Measurements from ENCODE around the gene SLC7A9. TPM values are rescaled to one million over a fixed set of nuclear protein-coding genes. Genes with fewer than 3 reads are reported as not detected.
"Not testable (repeated sequence)": the region's sequence is repeated elsewhere in the genome, so short reads cannot be mapped to it uniquely, and the experiment has no call there.

Gene SLC7A9
- total and polyA plus RNA-seq, 7 experiments from 2014 or later: 0.24 to 1.1 (median 0.56) TPM; not detected in 2

DNA sequence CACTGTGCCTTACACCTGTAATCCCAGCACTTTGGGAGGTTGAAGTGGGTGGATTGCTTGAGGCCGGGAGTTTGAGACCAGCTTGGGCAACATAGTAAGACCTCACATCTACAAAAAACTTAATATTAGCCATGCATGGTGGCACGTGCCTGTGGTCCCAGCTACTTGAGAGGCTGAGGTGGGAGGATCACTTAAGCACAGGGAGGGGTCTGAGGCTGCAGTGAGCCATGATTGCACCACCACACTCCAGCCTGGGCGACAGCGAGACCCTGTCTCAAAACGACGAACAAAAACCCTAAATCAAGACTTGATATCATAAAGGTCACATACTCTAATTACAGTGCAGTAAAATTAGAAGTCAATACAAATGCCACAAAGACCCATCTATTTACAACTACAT, 17.4 kb downstream of the SLC7A9 start:
- DNase-seq: no peak
- Histone ChIP-seq H3K4me1 (ENCODE audit: control insufficient read depth in 2 of 2, insufficient read depth in 2 of 2, low read length in 2 of 2) (no peaks in the 10 kb centered on the region), H3K4me3 (ENCODE audit: low read length) (no peak overlapping the region), H3K36me3 (ENCODE audit: control insufficient read depth in 2 of 3, insufficient read depth in 3 of 3, low read length in 3 of 3) (no peaks in the 10 kb centered on the region), H3K27me3 (ENCODE audit: control insufficient read depth in 2 of 2, insufficient read depth in 2 of 2, low read length in 2 of 2) (no peaks in the 10 kb centered on the region), H3K27ac (ENCODE audit: low read depth, low read length) (no peak overlapping the region), H3K9me3 (ENCODE audit: control insufficient read depth in 2 of 3, low read length in 3 of 3) (no peaks in the 10 kb centered on the region)
- no peak overlapping the region for H3K4me3 Mint-ChIP-seq
- H3K27me3 Mint-ChIP-seq: peaks cover 0 to 3% (median 0%) of the 10 kb centered on the region in 5 donors
- H3K4me1 Mint-ChIP-seq: peaks cover 0 to 1% (median 0%) of the 10 kb centered on the region in 7 donors
- POLR2A ChIA-PET: no interaction called here
- peaks cover 0 to 5% (median 1%) of the 10 kb centered on the region in 5 donors for H3K36me3 Mint-ChIP-seq
- H3K9me3 Mint-ChIP-seq: peaks cover 0 to 4% (median 1%) of the 10 kb centered on the region in 11 donors
- CTCF ChIA-PET: interaction anchor here (0.6 kb wide), 1 partner anchor 274 kb away, joined by 4 read pairs; no protein-coding TSS in a partner anchor
- no peak for ATAC-seq
- H3K27ac Mint-ChIP-seq: no peak overlapping the region
- intact Hi-C loops (cut with micrococcal nuclease): no loop called here

DNA sequence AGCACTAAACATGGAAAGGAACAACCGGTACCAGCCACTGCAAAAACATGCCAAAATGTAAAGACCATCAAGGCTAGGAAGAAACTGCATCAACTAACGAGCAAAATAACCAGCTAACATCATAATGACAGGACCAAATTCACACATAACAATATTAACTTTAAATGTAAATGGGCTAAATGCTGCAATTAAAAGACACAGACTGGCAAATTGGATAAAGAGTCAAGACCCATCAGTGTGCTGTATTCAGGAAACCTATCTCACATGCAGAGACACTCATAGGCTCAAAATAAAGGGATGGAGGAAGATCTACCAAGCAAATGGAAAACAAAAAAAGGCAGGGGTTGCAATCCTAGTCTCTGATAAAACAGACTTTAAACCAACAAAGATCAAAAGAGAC, 21.5 kb downstream of the SLC7A9 start:
- POLR2A ChIA-PET; H3K27ac ChIP-seq (ENCODE audit: low read depth, low read length); H3K4me1 ChIP-seq (ENCODE audit: control insufficient read depth in 2 of 2, insufficient read depth in 2 of 2, low read length in 2 of 2); ATAC-seq; CTCF ChIA-PET; H3K27me3 Mint-ChIP-seq; H3K36me3 Mint-ChIP-seq; intact Hi-C loops (cut with micrococcal nuclease); H3K36me3 ChIP-seq (ENCODE audit: control insufficient read depth in 2 of 3, insufficient read depth in 3 of 3, low read length in 3 of 3); H3K27ac Mint-ChIP-seq; H3K4me3 ChIP-seq (ENCODE audit: low read length); H3K27me3 ChIP-seq (ENCODE audit: control insufficient read depth in 2 of 2, insufficient read depth in 2 of 2, low read length in 2 of 2); H3K4me3 Mint-ChIP-seq; DNase-seq; H3K9me3 ChIP-seq (ENCODE audit: control insufficient read depth in 2 of 3, low read length in 3 of 3): not testable (repeated sequence)
- Mint-ChIP-seq H3K9me3 (peaks cover 0 to 13% (median 0%) of the 10 kb centered on the region in 11 donors), H3K4me1 (peaks cover 0 to 13% (median 3%) of the 10 kb centered on the region in 7 donors)

DNA sequence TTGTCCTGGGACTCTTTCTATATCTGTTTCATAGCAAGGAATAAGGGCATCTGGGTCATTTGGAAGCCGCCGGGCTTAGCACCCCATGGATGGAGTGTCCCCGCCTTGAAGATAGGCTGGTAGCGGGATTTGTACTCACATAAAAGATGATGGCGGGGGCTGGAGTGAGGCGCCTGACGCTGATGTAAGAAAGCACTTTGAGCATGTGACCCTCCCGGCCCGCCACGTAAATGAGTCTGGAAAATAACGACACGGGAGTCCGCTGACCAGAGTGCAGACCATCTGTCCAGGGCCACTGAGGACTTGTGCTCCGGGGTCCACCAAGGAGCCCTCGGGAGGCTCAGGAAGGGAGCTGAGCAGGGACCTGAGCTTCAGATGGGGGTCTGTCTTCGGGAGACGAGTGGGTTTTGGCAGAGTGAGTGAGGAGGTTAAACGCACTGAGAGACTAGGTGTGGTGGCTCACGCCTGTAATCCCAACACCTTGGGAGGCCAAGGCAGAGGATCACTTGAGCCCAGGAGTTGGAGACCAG, 25.8 kb downstream of the SLC7A9 start:
- H3K27me3 ChIP-seq (ENCODE audit: control insufficient read depth in 2 of 2, insufficient read depth in 2 of 2, low read length in 2 of 2): no peaks in the 10 kb centered on the region
- CTCF ChIA-PET: no interaction called here
- Mint-ChIP-seq H3K4me3 (no peak overlapping the region), H3K9me3 (peaks cover 4 to 35% (median 12%) of the 10 kb centered on the region in 11 donors), H3K4me1 (peaks cover 0 to 13% (median 3%) of the 10 kb centered on the region in 7 donors), H3K36me3 (peaks cover 1 to 24% (median 21%) of the 10 kb centered on the region in 5 donors), H3K27ac (no peak overlapping the region), H3K27me3 (peaks cover 0 to 3% (median 0%) of the 10 kb centered on the region in 5 donors)
- no peaks in the 10 kb centered on the region for H3K36me3 ChIP-seq (ENCODE audit: control insufficient read depth in 2 of 3, insufficient read depth in 3 of 3, low read length in 3 of 3)
- H3K9me3 ChIP-seq (ENCODE audit: control insufficient read depth in 2 of 3, low read length in 3 of 3): peaks cover 0 to 8% (median 0%) of the 10 kb centered on the region in 3 experiments
- no peaks in the 10 kb centered on the region for H3K4me1 ChIP-seq (ENCODE audit: control insufficient read depth in 2 of 2, insufficient read depth in 2 of 2, low read length in 2 of 2)
- intact Hi-C loops (cut with micrococcal nuclease): no loop called here
- no peak overlapping the region for H3K27ac ChIP-seq (ENCODE audit: low read depth, low read length)
- ATAC-seq (no peak), DNase-seq (no peak)
- no peak overlapping the region for H3K4me3 ChIP-seq (ENCODE audit: low read length)
- POLR2A ChIA-PET: no interaction called here

DNA sequence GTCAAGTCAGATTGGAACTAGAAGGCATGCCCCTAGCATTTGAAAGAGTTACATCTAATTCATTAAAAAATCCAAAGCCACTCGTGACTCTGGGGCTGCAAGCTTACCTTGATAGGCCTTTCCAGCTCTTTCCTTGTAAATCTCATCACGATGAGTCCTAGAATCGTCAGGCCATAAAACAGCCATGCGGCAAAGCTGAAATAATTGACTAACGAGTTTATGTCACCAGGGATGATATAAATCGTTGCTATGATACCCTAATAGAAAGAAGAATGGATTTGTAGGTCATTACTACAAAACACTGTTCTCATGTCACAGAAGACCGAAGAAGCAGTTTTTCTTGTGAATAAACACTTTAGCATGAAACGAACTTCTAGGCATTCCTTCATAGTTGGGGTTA, 27.5 kb downstream of the SLC7A9 start:
- intact Hi-C loops (cut with micrococcal nuclease): no loop called here
- H3K4me3 Mint-ChIP-seq: no peak overlapping the region
- DNase-seq: no peak
- H3K27ac Mint-ChIP-seq: no peak overlapping the region
- H3K27ac ChIP-seq (ENCODE audit: low read depth, low read length): no peak overlapping the region
- no peaks in the 10 kb centered on the region for H3K27me3 Mint-ChIP-seq
- peaks cover 0 to 15% (median 6%) of the 10 kb centered on the region in 7 donors for H3K4me1 Mint-ChIP-seq
- H3K36me3 ChIP-seq (ENCODE audit: control insufficient read depth in 2 of 3, insufficient read depth in 3 of 3, low read length in 3 of 3): no peaks in the 10 kb centered on the region
- ATAC-seq: no peak
- POLR2A ChIA-PET: no interaction called here
- H3K4me1 ChIP-seq (ENCODE audit: control insufficient read depth in 2 of 2, insufficient read depth in 2 of 2, low read length in 2 of 2): no peaks in the 10 kb centered on the region
- H3K4me3 ChIP-seq (ENCODE audit: low read length): no peak overlapping the region
- peaks cover 0 to 8% (median 0%) of the 10 kb centered on the region in 3 experiments for H3K9me3 ChIP-seq (ENCODE audit: control insufficient read depth in 2 of 3, low read length in 3 of 3)
- CTCF ChIA-PET: no interaction called here
- H3K27me3 ChIP-seq (ENCODE audit: control insufficient read depth in 2 of 2, insufficient read depth in 2 of 2, low read length in 2 of 2): no peaks in the 10 kb centered on the region
- H3K36me3 Mint-ChIP-seq: peaks cover 1 to 22% (median 16%) of the 10 kb centered on the region in 5 donors
- peaks cover 4 to 29% (median 12%) of the 10 kb centered on the region in 11 donors for H3K9me3 Mint-ChIP-seq

DNA sequence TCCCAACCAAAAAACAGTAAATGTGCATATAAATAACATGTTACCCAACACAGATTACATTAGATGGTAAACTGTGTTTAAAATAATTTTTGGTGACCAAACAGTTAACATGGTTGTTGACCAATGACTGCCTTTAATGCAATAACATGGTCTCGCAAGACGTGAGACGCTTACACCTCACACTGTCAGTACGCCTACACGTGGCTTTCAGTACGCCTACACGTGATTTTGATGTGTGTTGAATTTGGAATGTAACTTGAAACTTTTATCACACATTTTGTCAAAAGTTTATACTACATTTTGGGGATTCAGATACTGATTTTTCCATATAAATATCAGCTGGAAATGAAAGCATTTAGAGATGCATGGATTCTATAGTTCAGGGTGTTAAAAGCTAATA, 32.0 kb downstream of the SLC7A9 start:
- Histone ChIP-seq H3K27ac (ENCODE audit: low read depth, low read length) (no peak overlapping the region), H3K4me3 (ENCODE audit: low read length) (no peak overlapping the region), H3K36me3 (ENCODE audit: control insufficient read depth in 2 of 3, insufficient read depth in 3 of 3, low read length in 3 of 3) (no peaks in the 10 kb centered on the region), H3K27me3 (ENCODE audit: control insufficient read depth in 2 of 2, insufficient read depth in 2 of 2, low read length in 2 of 2) (no peaks in the 10 kb centered on the region), H3K4me1 (ENCODE audit: control insufficient read depth in 2 of 2, insufficient read depth in 2 of 2, low read length in 2 of 2) (no peaks in the 10 kb centered on the region), H3K9me3 (ENCODE audit: control insufficient read depth in 2 of 3, low read length in 3 of 3) (peaks cover 0 to 8% (median 0%) of the 10 kb centered on the region in 3 experiments)
- Mint-ChIP-seq H3K9me3 (peaks cover 4 to 22% (median 12%) of the 10 kb centered on the region in 11 donors), H3K36me3 (peaks cover 1 to 21% (median 16%) of the 10 kb centered on the region in 5 donors), H3K27me3 (no peaks in the 10 kb centered on the region), H3K4me1 (peaks cover 0 to 12% (median 6%) of the 10 kb centered on the region in 7 donors), H3K27ac (no peak overlapping the region), H3K4me3 (peak overlapping the region in 1 of 10 donors; percentile 16)
- ChIA-PET CTCF (no interaction called here), POLR2A (no interaction called here)
- ATAC-seq (no peak), DNase-seq (no peak)
- intact Hi-C loops (cut with micrococcal nuclease): no loop called here

DNA sequence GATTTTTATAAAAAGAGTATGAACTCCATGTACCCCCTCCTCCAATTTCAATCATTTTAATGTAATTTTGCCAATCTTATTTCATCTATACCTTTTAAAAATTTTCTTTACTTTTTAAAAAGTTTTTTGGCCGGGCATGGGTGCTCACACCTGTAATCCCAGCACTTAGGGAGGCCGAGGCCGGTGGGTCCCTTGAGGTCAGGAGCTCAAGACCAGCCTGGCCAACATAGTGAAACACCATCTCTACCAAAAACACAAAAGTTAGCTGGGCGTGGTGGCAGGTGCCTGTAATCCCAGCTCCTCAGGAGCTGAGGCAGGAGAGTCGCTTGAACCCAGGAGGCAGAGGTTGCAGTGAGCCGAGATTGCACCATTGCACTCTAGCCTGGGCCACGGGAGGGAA, 36.2 kb downstream of the SLC7A9 start:
- H3K27me3 Mint-ChIP-seq; H3K9me3 ChIP-seq (ENCODE audit: control insufficient read depth in 2 of 3, low read length in 3 of 3); H3K27me3 ChIP-seq (ENCODE audit: control insufficient read depth in 2 of 2, insufficient read depth in 2 of 2, low read length in 2 of 2); H3K9me3 Mint-ChIP-seq; H3K27ac ChIP-seq (ENCODE audit: low read depth, low read length); CTCF ChIA-PET; H3K4me3 ChIP-seq (ENCODE audit: low read length); ATAC-seq; H3K36me3 Mint-ChIP-seq; H3K4me1 ChIP-seq (ENCODE audit: control insufficient read depth in 2 of 2, insufficient read depth in 2 of 2, low read length in 2 of 2); intact Hi-C loops (cut with micrococcal nuclease); H3K36me3 ChIP-seq (ENCODE audit: control insufficient read depth in 2 of 3, insufficient read depth in 3 of 3, low read length in 3 of 3); H3K4me3 Mint-ChIP-seq; DNase-seq; H3K27ac Mint-ChIP-seq; POLR2A ChIA-PET: not testable (repeated sequence)
- H3K4me1 Mint-ChIP-seq: peaks cover 0 to 25% (median 15%) of the 10 kb centered on the region in 7 donors

DNA sequence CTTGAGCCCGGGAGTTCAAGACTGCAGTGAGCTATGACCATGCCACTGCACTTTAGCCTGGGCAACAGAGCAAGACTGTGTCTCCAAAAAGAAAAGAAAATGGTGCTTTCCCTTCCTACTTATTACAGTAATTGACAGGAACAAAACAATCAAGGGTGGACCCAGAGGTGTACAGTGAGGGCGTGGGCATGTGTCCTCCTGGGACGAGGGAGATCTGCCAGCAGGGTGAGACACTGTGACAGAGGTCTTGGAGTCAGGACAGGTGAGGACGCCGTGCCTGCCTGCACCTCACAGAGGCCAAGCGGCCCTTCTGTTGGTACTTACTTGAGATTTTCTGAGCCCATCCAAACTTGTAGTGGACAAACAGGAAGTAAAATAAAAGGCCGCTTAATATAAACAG, 36.7 kb downstream of the SLC7A9 start:
- POLR2A ChIA-PET; H3K4me3 ChIP-seq (ENCODE audit: low read length); H3K36me3 ChIP-seq (ENCODE audit: control insufficient read depth in 2 of 3, insufficient read depth in 3 of 3, low read length in 3 of 3); H3K27ac ChIP-seq (ENCODE audit: low read depth, low read length); DNase-seq; H3K27ac Mint-ChIP-seq; intact Hi-C loops (cut with micrococcal nuclease); ATAC-seq; H3K27me3 ChIP-seq (ENCODE audit: control insufficient read depth in 2 of 2, insufficient read depth in 2 of 2, low read length in 2 of 2); CTCF ChIA-PET; H3K4me3 Mint-ChIP-seq; H3K9me3 ChIP-seq (ENCODE audit: control insufficient read depth in 2 of 3, low read length in 3 of 3); H3K9me3 Mint-ChIP-seq; H3K36me3 Mint-ChIP-seq; H3K4me1 ChIP-seq (ENCODE audit: control insufficient read depth in 2 of 2, insufficient read depth in 2 of 2, low read length in 2 of 2); H3K27me3 Mint-ChIP-seq: not testable (repeated sequence)
- H3K4me1 Mint-ChIP-seq: peaks cover 0 to 28% (median 13%) of the 10 kb centered on the region in 7 donors

All from naive thymus-derived CD4-positive, alpha-beta T cell (primary cell).